Kasumi-1 (cell line): ENCODE data around the gene GNB2.

ENCODE experiments used
- DNase-seq, 2 experiments: peaks; one replicate each; lab custom pipeline; 2025; lab: John Stamatoyannopoulos, UW

The GNB2 gene

DNA sequence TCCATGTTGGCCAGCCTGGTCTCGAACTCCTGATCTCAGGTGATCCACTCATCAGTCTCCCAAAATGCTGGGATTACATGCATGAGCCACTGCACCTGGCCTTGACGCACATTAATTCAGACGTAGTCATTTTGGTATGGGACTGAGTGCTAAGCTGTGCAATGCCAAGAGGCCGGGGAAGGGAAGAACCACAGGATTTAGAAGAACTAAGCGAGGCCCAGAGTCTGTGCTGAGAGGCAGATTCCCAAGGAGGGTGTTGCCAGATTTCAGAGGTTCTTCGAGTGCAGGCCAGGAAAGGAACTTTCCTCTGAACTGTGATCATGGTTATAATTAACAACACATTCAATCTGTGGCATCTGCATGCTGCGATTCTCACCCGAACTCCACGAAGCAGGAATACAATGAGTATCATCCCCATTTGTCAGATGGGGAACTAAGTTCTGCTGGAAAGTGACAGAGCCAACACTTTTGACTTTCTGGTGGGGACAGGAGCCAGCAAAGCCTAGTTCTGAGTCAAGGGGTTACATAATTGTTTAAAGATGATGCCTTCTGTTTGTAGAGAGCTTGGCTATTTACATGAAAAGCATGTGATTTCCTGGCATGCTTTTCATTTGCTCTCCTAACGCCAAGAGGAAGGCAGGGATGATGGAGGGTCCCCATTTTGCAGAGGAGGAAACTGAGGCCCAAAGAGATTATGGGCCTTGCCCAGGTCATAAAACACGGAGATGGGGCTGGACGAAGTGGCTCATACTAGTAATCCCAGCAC lies 53.6 kb downstream of the GNB2 start:
- DNase-seq: no peak

DNA sequence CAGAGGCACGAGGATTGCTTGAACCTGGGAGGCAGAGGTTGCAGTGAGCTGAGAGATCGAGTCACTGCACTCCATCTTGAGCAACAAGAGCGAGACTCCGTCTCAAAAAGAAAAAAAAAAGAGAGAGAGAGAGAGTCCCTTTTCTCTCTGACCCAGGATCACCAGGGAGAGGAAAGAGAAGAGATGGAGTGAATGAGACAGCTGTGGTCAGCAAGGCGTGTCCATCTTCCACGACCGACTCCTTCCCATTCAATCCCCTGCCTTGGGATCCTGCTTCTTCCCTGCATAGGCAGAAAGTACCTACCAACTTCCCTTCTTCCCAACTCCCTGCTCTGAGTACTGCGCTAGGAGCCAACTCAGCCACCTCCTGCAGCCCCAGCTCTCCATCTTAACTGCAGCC lies 54.7 kb downstream of the GNB2 start:
- DNase-seq: no peak
